Measurements from ENCODE around the gene ATP5F1E.

- TF ChIP-seq CTCF (IDR thresholded peaks at IDR 0.05) (no peak), ELF4 (CRISPR knock-in tag; IDR thresholded peaks at IDR 0.05; ENCODE audit: low read depth) (no peak), SMAD4 (CRISPR knock-in tag; IDR thresholded peaks at IDR 0.05) (no peak), IRF2 (CRISPR knock-in tag; IDR thresholded peaks at IDR 0.05; ENCODE audit: borderline replicate concordance, low read depth) (no peak), ZNF121 (CRISPR knock-in tag; IDR thresholded peaks at IDR 0.05) (no peak), NFATC4 (CRISPR knock-in tag; IDR thresholded peaks at IDR 0.05) (no peak), ZNF416 (CRISPR knock-in tag; IDR thresholded peaks at IDR 0.05) (no peak), E2F5 (CRISPR knock-in tag; IDR thresholded peaks at IDR 0.05) (no peak)
- TF ChIP-seq, protein P1, sequence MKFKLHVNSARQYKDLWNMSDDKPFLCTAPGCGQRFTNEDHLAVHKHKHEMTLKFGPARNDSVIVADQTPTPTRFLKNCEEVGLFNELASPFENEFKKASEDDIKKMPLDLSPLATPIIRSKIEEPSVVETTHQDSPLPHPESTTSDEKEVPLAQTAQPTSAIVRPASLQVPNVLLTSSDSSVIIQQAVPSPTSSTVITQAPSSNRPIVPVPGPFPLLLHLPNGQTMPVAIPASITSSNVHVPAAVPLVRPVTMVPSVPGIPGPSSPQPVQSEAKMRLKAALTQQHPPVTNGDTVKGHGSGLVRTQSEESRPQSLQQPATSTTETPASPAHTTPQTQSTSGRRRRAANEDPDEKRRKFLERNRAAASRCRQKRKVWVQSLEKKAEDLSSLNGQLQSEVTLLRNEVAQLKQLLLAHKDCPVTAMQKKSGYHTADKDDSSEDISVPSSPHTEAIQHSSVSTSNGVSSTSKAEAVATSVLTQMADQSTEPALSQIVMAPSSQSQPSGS (CRISPR knock-in tag; IDR thresholded peaks at IDR 0.05; ENCODE audit: borderline replicate concordance, low read depth), result no peak
- TF ChIP-seq, protein P2, sequence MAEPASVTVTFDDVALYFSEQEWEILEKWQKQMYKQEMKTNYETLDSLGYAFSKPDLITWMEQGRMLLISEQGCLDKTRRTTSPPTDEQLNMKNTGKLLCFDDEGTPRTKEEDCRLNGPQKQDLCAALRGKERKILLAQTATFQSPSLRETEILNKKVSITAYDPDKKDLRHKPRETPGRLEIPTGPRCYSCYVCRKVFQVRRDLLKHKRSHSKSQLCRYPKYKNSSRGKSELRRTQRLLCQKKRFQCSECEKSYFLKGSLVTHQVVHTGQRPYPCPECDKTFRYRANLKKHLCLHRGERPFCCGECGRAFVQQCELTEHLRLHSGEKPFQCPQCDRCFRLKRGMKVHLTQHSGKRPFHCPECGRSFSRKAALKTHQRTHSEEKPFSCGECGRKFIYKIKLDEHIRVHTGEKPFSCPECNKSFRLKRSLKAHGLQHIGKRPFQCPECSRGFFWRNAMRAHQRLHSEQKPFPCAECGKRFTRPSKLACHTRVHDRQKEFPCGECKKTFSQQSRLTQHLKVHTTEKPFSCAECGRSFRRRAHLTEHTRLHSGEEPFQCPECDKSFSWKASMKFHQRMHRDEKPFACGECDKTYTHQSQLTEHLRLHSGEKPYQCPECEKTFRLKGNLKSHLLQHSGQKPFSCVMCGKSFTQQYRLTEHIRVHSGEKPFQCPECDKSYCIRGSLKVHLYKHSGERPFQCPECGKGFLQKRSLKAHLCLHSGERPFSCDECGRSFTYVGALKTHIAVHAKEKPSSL (CRISPR knock-in tag; conservative IDR thresholded peaks at IDR 0.05), result no peak
Observed at GRCh38 chr20:59023616-59024015, 8.5 kb downstream of the ATP5F1E start.
